H1 (cell line): ENCODE data around the gene ARFGEF3. TPM values are rescaled to one million over a fixed set of nuclear protein-coding genes. Genes with fewer than 3 reads are reported as not detected.

Experiments used
- CHD7 ChIP-seq: fragments of 300-600 bp; sonication (generic); IDR thresholded peaks from 2 replicates; pipeline ENCODE4 v1.7.1; 2012; ENCODE audit warnings: low read length, moderate library complexity, mild to moderate bottlenecking, inconsistent platforms; ENCODE audit not compliant: insufficient replicate concordance
- E2F6 ChIP-seq: IDR thresholded peaks from 2 replicates; pipeline ENCODE4 v1.6.1; 2012; ENCODE audit warnings: inconsistent platforms
- KDM5A ChIP-seq: fragments of 200-600 bp; IDR thresholded peaks from 2 replicates; pipeline ENCODE4 v1.7.1; 2012; ENCODE audit warnings: mild to moderate bottlenecking, low read length, inconsistent platforms, mixed read lengths
- MAX ChIP-seq: IDR thresholded peaks from 2 replicates; pipeline ENCODE4 v1.6.1; 2012; ENCODE audit warnings: inconsistent platforms
- PHF8 ChIP-seq: fragments of 200-600 bp; sonication (generic); conservative IDR thresholded peaks from 2 replicates; pipeline ENCODE4 v1.7.1; 2012; ENCODE audit warnings: low read depth, mild to moderate bottlenecking, inconsistent platforms, low read length, moderate library complexity
- RBBP5 ChIP-seq: IDR thresholded peaks from 2 replicates; pipeline ENCODE4 v1.7.1; 2012; ENCODE audit warnings: low read depth, mild to moderate bottlenecking, inconsistent platforms, low read length, moderate library complexity, borderline replicate concordance
- SRF ChIP-seq: IDR thresholded peaks from 2 replicates; pipeline ENCODE4 v1.6.1; 2011; ENCODE audit warnings: mild to moderate bottlenecking, low read depth, low read length, moderate library complexity
- TAF1 ChIP-seq: IDR thresholded peaks from 2 replicates; pipeline ENCODE4 v1.6.1; 2011; ENCODE audit warnings: mild to moderate bottlenecking, low read depth, low read length
- YY1 ChIP-seq: IDR thresholded peaks from 2 replicates; pipeline ENCODE4 v1.6.1; 2011; ENCODE audit warnings: low read depth, mild to moderate bottlenecking, low read length
- polyA plus RNA-seq, 7 experiments: library from polyadenylated mRNA; depleted of rRNA in 3 of 7; stranded (reverse) in 5 of 7; unstranded in 2 of 7; fragments of >200 nt in 5 of 7; fragments of 200-250 nt in 2 of 7; gene quantifications; 1 replicate in 5 of 7; 2 replicates in 1 of 7; 4 replicates in 1 of 7; pipeline versions ENCODE4 v1.2.1 to v1.2.3, GENCODE V29; 2011 to 2013; ENCODE audit warnings: missing spikeins in 2 of 7, mixed read lengths in 2 of 7
- total RNA-seq: library from RNA; stranded (reverse); fragmentation: NEBNext Ultra II Directional; extraction: Animal tissue kit (Norgen Biotek cat#: 25700); gene quantifications from 2 replicates; pipeline ENCODE4 v1.2.1, GENCODE V29; 2021

The ARFGEF3 gene
- total and polyA plus RNA-seq, 2 of the 8 experiments (the other 6 are each of a cell fraction or from before 2014, with no cell fraction given): 5.8 to 23.2 TPM

DNA sequence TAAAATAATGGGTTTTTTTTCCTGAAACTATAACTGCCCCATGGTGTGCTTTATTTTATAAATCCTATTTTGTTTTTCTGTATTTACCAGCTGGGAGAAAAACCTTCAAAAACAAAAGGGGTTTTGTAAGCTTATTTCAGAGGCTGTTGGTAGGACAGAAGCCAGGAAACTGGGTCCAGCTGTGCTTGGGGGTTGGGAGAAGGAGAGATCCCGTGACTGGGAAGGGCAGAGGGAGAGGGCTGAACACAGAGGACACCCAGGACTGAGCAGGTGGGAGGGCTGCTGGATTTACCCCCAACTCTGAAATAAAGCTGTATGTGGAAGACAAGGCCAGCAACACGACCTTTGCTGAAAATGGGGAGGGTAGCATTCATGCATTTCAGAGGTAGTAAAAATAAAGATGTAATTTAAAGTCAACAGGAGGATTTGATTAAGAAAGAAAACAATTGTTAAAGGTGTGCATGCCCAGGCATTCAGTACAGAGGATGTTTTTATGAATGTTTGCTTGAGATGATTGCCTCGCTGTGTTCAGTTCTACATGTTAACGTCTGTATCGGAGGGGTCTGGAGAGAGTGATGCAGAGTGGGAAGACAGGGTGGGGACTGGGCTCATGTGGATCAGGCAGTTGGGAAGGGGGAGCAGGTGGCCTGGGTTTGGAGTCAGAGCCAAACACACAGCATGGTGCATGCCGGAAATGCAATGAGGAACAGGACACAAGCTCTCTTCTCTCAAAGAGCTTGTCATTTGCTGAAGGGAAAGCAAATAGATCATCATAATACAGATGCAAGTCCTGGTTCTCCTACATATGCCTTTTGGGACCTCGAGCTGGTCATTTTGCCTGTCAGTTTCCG is 21.4 kb downstream of the ARFGEF3 start (continued):
- TF ChIP-seq CHD7 (peak; percentile 52), E2F6 (peak; percentile 38; the same call in 1 of the 2 replicates), YY1 (no peak), RBBP5 (no peak), MAX (0 out of 2 replicates have a peak, but pooled peaks have one; percentile 39), TAF1 (no peak), KDM5A (no peak), PHF8 (no peak), SRF (no peak)
